Mesendoderm (in vitro differentiated cells): ENCODE data around the gene ADCY7.

ENCODE experiments used
- DNase-seq: peaks from one replicate; pipeline ENCODE4 v3.0.0; 2013
- H2AK5ac ChIP-seq: 2 replicates; pipeline ENCODE4 v1.6.1; 2013; ENCODE audit warnings: low read length, inconsistent platforms
- H2BK120ac ChIP-seq: 2 replicates; pipeline ENCODE4 v1.6.1; 2013; ENCODE audit warnings: low read depth, mild to moderate bottlenecking, low read length, moderate library complexity, mixed read lengths
- H2BK15ac ChIP-seq: replicated peaks from 2 replicates; pipeline ENCODE4 v1.6.1; 2013; ENCODE audit warnings: low read depth, mild to moderate bottlenecking, moderate library complexity
- H2BK5ac ChIP-seq: 2 replicates; pipeline ENCODE4 v1.6.1; 2013; ENCODE audit warnings: low read length, inconsistent platforms
- H3K18ac ChIP-seq: 2 replicates; pipeline ENCODE4 v1.6.1; 2013; ENCODE audit warnings: mild to moderate bottlenecking, low read length, mixed read lengths
- H3K23ac ChIP-seq: one replicate; pipeline ENCODE4 v1.6.1; 2013; ENCODE audit warnings: low read length
- H3K27ac ChIP-seq: 2 replicates; pipeline ENCODE4 v1.5.1; 2013; ENCODE audit warnings: low read depth, mild to moderate bottlenecking, inconsistent platforms, low read length, moderate library complexity
- H3K27me3 ChIP-seq: 2 replicates; pipeline ENCODE4 v1.6.1; 2013; ENCODE audit warnings: low read length, control low read depth, mild to moderate bottlenecking, inconsistent platforms; ENCODE audit not compliant: insufficient read depth, poor library complexity
- H3K36me3 ChIP-seq: 2 replicates; pipeline ENCODE4 v1.6.1; 2013; ENCODE audit warnings: low read length, inconsistent platforms; ENCODE audit not compliant: control insufficient read depth, insufficient read depth
- H3K4ac ChIP-seq: one replicate; pipeline ENCODE4 v1.6.1; 2013; ENCODE audit warnings: low read depth, mild to moderate bottlenecking, low read length, moderate library complexity
- H3K4me1 ChIP-seq: 2 replicates; pipeline ENCODE4 v1.6.1; 2013; ENCODE audit warnings: low read depth, low read length, inconsistent platforms; ENCODE audit not compliant: control insufficient read depth
- H3K4me2 ChIP-seq: 2 replicates; pipeline ENCODE4 v1.6.1; 2013; ENCODE audit warnings: low read length
- H3K4me3 ChIP-seq: 2 replicates; pipeline ENCODE4 v1.5.1; 2013; ENCODE audit warnings: mild to moderate bottlenecking, low read length
- H3K56ac ChIP-seq: one replicate; pipeline ENCODE4 v1.6.1; 2013; ENCODE audit warnings: low read length
- H3K79me1 ChIP-seq: 2 replicates; pipeline ENCODE4 v1.6.1; 2013; ENCODE audit warnings: low read length, inconsistent platforms
- H3K79me2 ChIP-seq: 2 replicates; pipeline ENCODE4 v1.6.1; 2013; ENCODE audit warnings: mild to moderate bottlenecking, low read length; ENCODE audit not compliant: control insufficient read depth, insufficient read depth
- H3K9ac ChIP-seq: 2 replicates; pipeline ENCODE4 v1.6.1; 2013; ENCODE audit warnings: low read length, inconsistent platforms
- H4K5ac ChIP-seq: one replicate; pipeline ENCODE4 v1.6.1; 2013; ENCODE audit warnings: low read length
- H4K8ac ChIP-seq: one replicate; pipeline ENCODE4 v1.6.1; 2013; ENCODE audit warnings: low read depth, mild to moderate bottlenecking, control low read depth, low read length, moderate library complexity
- WGBS: extraction: QIAGEN DNeasy Blood & Tissue Kit; methylation state at CpG from one replicate; pipeline ENCODE4 v1.1.7; 2013; ENCODE audit warnings: low lambda C conversion rate, missing lambda C conversion rate; ENCODE audit not compliant: insufficient coverage; ENCODE audit errors: extremely low coverage; 5-methylcytosine and 5-hydroxymethylcytosine counted together

ADCY7 gene

GRCh38 chr16:50263060-50263909 lies 3.1 kb upstream of the ADCY7 start:
- Histone ChIP-seq H3K36me3 (no peaks in the 10 kb centered on the region), H2BK5ac (no peak overlapping the region), H2AK5ac (no peak overlapping the region), H3K18ac (no peak overlapping the region), H3K4me1 (peaks cover 8% of the 10 kb centered on the region), H3K9ac (no peak overlapping the region), H3K56ac (no peak overlapping the region), H3K4me3 (no peak overlapping the region), H4K8ac (no peak overlapping the region), H3K23ac (no peak overlapping the region), H2BK15ac (no peak overlapping the region), H3K79me2 (no peaks in the 10 kb centered on the region), H3K4me2 (no peak overlapping the region), H4K5ac (no peak overlapping the region), H3K4ac (no peak overlapping the region), H3K79me1 (no peaks in the 10 kb centered on the region), H3K27ac (no peak overlapping the region), H2BK120ac (no peak overlapping the region), H3K27me3 (no peaks in the 10 kb centered on the region)
- no CpG with 5 or more reads among the region's 16 CpGs for WGBS
- DNase-seq = no peak

DNA sequence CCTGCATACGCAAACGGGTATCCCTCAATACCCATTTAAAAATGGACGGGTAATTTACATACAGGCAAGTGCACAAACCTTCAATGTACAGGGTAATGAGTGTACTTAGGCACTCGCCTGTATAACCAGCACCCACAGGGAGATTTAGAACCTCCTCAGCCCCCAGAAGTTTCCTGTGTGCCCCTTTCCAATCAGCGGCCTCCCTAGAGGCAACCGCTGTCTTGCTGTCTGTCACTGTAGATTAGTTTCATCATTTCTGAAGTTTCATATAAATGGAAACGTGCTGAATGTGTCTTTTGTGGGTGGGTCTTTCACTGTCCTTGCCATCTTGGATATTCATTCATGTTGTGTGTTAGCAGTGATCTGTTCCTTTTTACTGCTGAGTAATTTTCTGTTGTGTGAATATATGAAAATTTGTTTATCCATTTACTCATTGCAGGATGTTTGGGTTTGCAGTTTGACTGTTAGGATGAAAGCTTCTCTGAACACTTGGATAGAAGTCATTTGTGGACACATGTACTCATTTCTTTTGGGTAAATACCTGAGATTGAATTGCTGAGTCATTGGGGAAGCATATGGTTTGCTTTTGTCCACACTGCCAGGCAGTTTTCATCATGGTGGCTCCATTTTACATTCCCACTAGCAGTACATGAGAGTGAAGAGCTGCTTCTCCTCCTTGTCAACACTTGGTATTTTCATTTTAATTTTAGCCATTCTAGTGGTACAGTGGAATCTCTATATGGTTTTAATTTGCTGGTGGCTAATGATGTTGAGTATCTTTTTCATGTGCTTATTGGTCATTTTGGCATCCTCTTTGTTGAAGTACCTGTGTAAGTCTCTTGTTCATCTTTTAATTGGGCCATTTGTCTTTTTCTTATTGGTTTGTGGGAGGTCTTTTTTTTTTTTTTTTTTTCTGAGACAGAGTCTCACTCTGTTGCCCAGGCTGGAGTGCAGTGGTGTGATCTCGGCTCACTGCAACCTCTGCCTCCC lies 2.1 kb upstream of the ADCY7 start:
- no CpG with 5 or more reads among the region's 8 CpGs for WGBS
- Histone ChIP-seq H3K9ac (no peak overlapping the region), H4K5ac (no peak overlapping the region), H3K4me1 (peaks cover 8% of the 10 kb centered on the region), H2BK15ac (no peak overlapping the region), H4K8ac (no peak overlapping the region), H3K4ac (no peak overlapping the region), H3K27me3 (no peaks in the 10 kb centered on the region), H3K23ac (no peak overlapping the region), H3K79me2 (no peaks in the 10 kb centered on the region), H2BK120ac (no peak overlapping the region), H3K4me3 (no peak overlapping the region), H2AK5ac (no peak overlapping the region), H3K56ac (no peak overlapping the region), H3K36me3 (no peaks in the 10 kb centered on the region), H3K27ac (no peak overlapping the region), H2BK5ac (no peak overlapping the region), H3K18ac (no peak overlapping the region), H3K4me2 (no peak overlapping the region), H3K79me1 (no peaks in the 10 kb centered on the region)
- no peak for DNase-seq

DNA sequence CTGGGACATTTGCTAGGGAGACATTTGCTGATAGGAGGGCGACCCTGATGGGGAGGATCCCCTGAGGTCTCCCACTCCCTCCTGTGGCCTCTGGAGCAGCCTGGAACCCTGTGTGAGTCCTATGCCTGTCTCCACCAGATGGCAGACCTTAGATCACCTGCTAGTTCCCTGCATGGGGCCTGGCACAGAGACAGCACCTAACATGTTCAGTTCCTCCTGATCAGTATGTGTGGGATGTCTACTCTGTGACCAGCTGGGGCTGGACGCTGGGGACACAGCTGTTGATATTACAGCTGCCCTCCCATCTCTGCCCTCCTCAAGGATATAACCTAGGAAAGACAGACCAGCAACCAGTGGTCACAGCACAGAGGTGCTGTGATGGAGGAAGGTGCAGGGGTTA lies 1.1 kb upstream of the ADCY7 start:
- H3K18ac ChIP-seq = no peak overlapping the region
- DNase-seq = peak; percentile 55
- no peak overlapping the region for H3K9ac ChIP-seq
- no peak overlapping the region for H4K5ac ChIP-seq
- H3K56ac ChIP-seq = no peak overlapping the region
- no peaks in the 10 kb centered on the region for H3K79me1 ChIP-seq
- H3K4me1 ChIP-seq = peaks cover 8% of the 10 kb centered on the region
- no peak overlapping the region for H3K4me3 ChIP-seq
- no peak overlapping the region for H3K23ac ChIP-seq
- no CpG with 5 or more reads among the region's 2 CpGs for WGBS
- H3K36me3 ChIP-seq = no peaks in the 10 kb centered on the region
- H3K4me2 ChIP-seq = no peak overlapping the region
- H3K27ac ChIP-seq = no peak overlapping the region
- no peak overlapping the region for H2BK5ac ChIP-seq
- no peaks in the 10 kb centered on the region for H3K79me2 ChIP-seq
- H3K27me3 ChIP-seq = no peaks in the 10 kb centered on the region
- H4K8ac ChIP-seq = no peak overlapping the region
- H2BK15ac ChIP-seq = no peak overlapping the region
- no peak overlapping the region for H3K4ac ChIP-seq
- no peak overlapping the region for H2AK5ac ChIP-seq
- no peak overlapping the region for H2BK120ac ChIP-seq

DNA sequence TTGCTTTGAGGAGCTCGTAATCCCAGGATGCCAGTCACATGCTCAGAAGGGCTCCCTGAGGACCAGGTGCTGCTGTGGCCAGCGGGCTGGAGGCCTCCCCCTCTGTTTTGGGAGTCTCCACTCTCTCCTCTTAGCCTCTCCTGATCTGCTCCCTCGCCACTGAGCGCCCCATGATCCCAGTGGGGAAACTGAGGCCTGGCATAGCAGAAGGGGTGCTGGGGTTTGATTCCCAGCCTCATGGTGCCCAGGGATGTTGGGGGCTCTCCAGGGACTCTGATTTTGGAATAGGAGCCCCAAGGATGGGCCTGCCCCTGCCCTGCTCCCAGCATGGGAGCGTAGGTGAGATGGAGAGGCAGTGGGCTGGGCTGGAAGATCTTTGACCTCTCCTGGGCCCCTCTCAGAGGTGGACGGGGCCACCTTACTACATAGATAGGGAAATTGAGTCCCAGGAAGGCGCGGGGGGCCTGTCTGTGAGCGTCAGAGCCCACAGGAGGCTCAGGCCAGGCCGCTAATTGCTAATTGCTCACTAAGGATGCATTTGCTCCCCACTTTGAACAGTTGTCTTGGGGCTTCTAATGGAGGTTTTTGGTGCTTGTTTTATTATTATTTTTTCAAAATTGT lies 525 bp upstream of the ADCY7 start:
- no peak overlapping the region for H2BK15ac ChIP-seq
- no peak overlapping the region for H3K27ac ChIP-seq
- no peaks in the 10 kb centered on the region for H3K79me1 ChIP-seq
- no CpG with 5 or more reads among the region's 10 CpGs for WGBS
- no peak overlapping the region for H3K18ac ChIP-seq
- no peak overlapping the region for H3K4me3 ChIP-seq
- H3K56ac ChIP-seq = peak overlapping the region; percentile 76
- DNase-seq = no peak
- H3K4me2 ChIP-seq = no peak overlapping the region
- H3K23ac ChIP-seq = peak overlapping the region; percentile 66
- no peak overlapping the region for H2AK5ac ChIP-seq
- no peak overlapping the region for H2BK5ac ChIP-seq
- no peaks in the 10 kb centered on the region for H3K27me3 ChIP-seq
- H2BK120ac ChIP-seq = no peak overlapping the region
- no peak overlapping the region for H3K4ac ChIP-seq
- no peaks in the 10 kb centered on the region for H3K36me3 ChIP-seq
- H3K9ac ChIP-seq = no peak overlapping the region
- H3K79me2 ChIP-seq = no peaks in the 10 kb centered on the region
- H4K8ac ChIP-seq = no peak overlapping the region
- peaks cover 8% of the 10 kb centered on the region for H3K4me1 ChIP-seq
- H4K5ac ChIP-seq = no peak overlapping the region

- DNase-seq = no peak
- no peak overlapping the region for H3K56ac ChIP-seq
- H3K79me2 ChIP-seq = no peaks in the 10 kb centered on the region
- H2BK120ac ChIP-seq = no peak overlapping the region
- no peaks in the 10 kb centered on the region for H3K36me3 ChIP-seq
- H2BK5ac ChIP-seq = no peak overlapping the region
- no peak overlapping the region for H4K5ac ChIP-seq
- H3K27me3 ChIP-seq = no peaks in the 10 kb centered on the region
- H3K4me3 ChIP-seq = no peak overlapping the region
- H3K18ac ChIP-seq = no peak overlapping the region
- WGBS = no CpG with 5 or more reads among the region's 8 CpGs
- H3K79me1 ChIP-seq = no peaks in the 10 kb centered on the region
- H3K4me2 ChIP-seq = no peak overlapping the region
- no peak overlapping the region for H3K23ac ChIP-seq
- peaks cover 8% of the 10 kb centered on the region for H3K4me1 ChIP-seq
- H2AK5ac ChIP-seq = no peak overlapping the region
- H2BK15ac ChIP-seq = no peak overlapping the region
- no peak overlapping the region for H4K8ac ChIP-seq
- H3K4ac ChIP-seq = no peak overlapping the region
- no peak overlapping the region for H3K27ac ChIP-seq
- no peak overlapping the region for H3K9ac ChIP-seq
Observed at GRCh38 chr16:50267151-50267631, 840 bp downstream of the ADCY7 start.
